ENCODE results near the gene GTPBP8. TPM values are rescaled to one million over a fixed set of nuclear protein-coding genes. Genes with fewer than 3 reads are reported as not detected.

The GTPBP8 gene
- total and polyA plus RNA-seq, 2 of the 13 experiments (the other 11 are each of a cell fraction or from before 2014, with no cell fraction given) = 12.5 to 16.7 TPM

GRCh38 chr3:113019182-113020137 is 28.7 kb downstream of the GTPBP8 start (continued):
- peak; percentile 68 for TF ChIP-seq ZNF407 (CRISPR knock-in tag; IDR thresholded peaks at IDR 0.05; ENCODE audit: not compliant biosample characterization)
- TF ChIP-seq NFYC (CRISPR knock-in tag; IDR thresholded peaks at IDR 0.05) = 0 out of 2 replicates have a peak, but pooled peaks have one; percentile 12
- no peak for TF ChIP-seq REXO4 (CRISPR knock-in tag; IDR thresholded peaks at IDR 0.05; ENCODE audit: borderline replicate concordance)
- no peak for TF ChIP-seq NFE2L2 (IDR thresholded peaks at IDR 0.05; ENCODE audit: low read length)
- TF ChIP-seq MXD1 (CRISPR knock-in tag; IDR thresholded peaks at IDR 0.05) = peak; percentile 85
- 0 out of 2 replicates have a peak, but pooled peaks have one; percentile 73 for TF ChIP-seq AFF4 (CRISPR knock-in tag; IDR thresholded peaks at IDR 0.05)
- peak; percentile 85 for TF ChIP-seq ATF7-NPFF (CRISPR knock-in tag; IDR thresholded peaks at IDR 0.05; ENCODE audit: low read depth)
- no peak for TF ChIP-seq PHB2 (IDR thresholded peaks at IDR 0.05; ENCODE audit: partially characterized antibody)
- TF ChIP-seq KLF9 (CRISPR knock-in tag; IDR thresholded peaks at IDR 0.05; ENCODE audit: low read depth) = no peak
- peak; percentile 92 for TF ChIP-seq MXD3 (CRISPR knock-in tag; IDR thresholded peaks at IDR 0.05)
- TF ChIP-seq ZNF317 (CRISPR knock-in tag; IDR thresholded peaks at IDR 0.05) = 0 out of 2 replicates have a peak, but pooled peaks have one; percentile 52
- TF ChIP-seq CHCHD3 (CRISPR knock-in tag; IDR thresholded peaks at IDR 0.05) = peak; percentile 60; the same call in 1 of the 2 replicates
- TF ChIP-seq RFX5 (IDR thresholded peaks at IDR 0.05; ENCODE audit: low read depth, low read length) = no peak
- TF ChIP-seq HDAC1 (CRISPR knock-in tag; IDR thresholded peaks at IDR 0.05) = peak; percentile 94
- TF ChIP-seq ZC3H4 (CRISPR knock-in tag; IDR thresholded peaks at IDR 0.05; ENCODE audit: borderline replicate concordance) = 0 out of 2 replicates have a peak, but pooled peaks have one; percentile 49
